ENCODE results near the gene AAK1. TPM values are rescaled to one million over a fixed set of nuclear protein-coding genes. Genes with fewer than 3 reads are reported as not detected.

The AAK1 gene
- total and polyA plus RNA-seq, 2 of the 13 experiments (the other 11 are each of a cell fraction or from before 2014, with no cell fraction given) = 9.8 to 10.3 TPM

- TF ChIP-seq HNF1B (CRISPR knock-in tag; IDR thresholded peaks at IDR 0.05) = 0 out of 2 replicates have a peak, but pooled peaks have one; percentile 28
- TF ChIP-seq ZBTB34 (CRISPR knock-in tag; IDR thresholded peaks at IDR 0.05) = no peak
- no peak for TF ChIP-seq RBFOX2 (IDR thresholded peaks at IDR 0.05; ENCODE audit: low read depth, low read length)
- TF ChIP-seq POLR2AphosphoS5 (IDR thresholded peaks at IDR 0.05; ENCODE audit: low read depth, low read length) = no peak
- no peak for TF ChIP-seq FOXA1 (IDR thresholded peaks at IDR 0.05)
- peak; percentile 32; the same call in 1 of the 2 replicates for TF ChIP-seq FOXA1 (CRISPR knock-in tag; IDR thresholded peaks at IDR 0.05)
- no peak for TF ChIP-seq NR2F1 (CRISPR knock-in tag; IDR thresholded peaks at IDR 0.05)
- no peak for TF ChIP-seq KLF13 (CRISPR knock-in tag; IDR thresholded peaks at IDR 0.05)
- no peak for TF ChIP-seq NFIB (CRISPR knock-in tag; IDR thresholded peaks at IDR 0.05; ENCODE audit: borderline replicate concordance)
- TF ChIP-seq FOXK2 (IDR thresholded peaks at IDR 0.05) = peak; percentile 37; the same call in 1 of the 2 replicates
- TF ChIP-seq, protein P1, sequence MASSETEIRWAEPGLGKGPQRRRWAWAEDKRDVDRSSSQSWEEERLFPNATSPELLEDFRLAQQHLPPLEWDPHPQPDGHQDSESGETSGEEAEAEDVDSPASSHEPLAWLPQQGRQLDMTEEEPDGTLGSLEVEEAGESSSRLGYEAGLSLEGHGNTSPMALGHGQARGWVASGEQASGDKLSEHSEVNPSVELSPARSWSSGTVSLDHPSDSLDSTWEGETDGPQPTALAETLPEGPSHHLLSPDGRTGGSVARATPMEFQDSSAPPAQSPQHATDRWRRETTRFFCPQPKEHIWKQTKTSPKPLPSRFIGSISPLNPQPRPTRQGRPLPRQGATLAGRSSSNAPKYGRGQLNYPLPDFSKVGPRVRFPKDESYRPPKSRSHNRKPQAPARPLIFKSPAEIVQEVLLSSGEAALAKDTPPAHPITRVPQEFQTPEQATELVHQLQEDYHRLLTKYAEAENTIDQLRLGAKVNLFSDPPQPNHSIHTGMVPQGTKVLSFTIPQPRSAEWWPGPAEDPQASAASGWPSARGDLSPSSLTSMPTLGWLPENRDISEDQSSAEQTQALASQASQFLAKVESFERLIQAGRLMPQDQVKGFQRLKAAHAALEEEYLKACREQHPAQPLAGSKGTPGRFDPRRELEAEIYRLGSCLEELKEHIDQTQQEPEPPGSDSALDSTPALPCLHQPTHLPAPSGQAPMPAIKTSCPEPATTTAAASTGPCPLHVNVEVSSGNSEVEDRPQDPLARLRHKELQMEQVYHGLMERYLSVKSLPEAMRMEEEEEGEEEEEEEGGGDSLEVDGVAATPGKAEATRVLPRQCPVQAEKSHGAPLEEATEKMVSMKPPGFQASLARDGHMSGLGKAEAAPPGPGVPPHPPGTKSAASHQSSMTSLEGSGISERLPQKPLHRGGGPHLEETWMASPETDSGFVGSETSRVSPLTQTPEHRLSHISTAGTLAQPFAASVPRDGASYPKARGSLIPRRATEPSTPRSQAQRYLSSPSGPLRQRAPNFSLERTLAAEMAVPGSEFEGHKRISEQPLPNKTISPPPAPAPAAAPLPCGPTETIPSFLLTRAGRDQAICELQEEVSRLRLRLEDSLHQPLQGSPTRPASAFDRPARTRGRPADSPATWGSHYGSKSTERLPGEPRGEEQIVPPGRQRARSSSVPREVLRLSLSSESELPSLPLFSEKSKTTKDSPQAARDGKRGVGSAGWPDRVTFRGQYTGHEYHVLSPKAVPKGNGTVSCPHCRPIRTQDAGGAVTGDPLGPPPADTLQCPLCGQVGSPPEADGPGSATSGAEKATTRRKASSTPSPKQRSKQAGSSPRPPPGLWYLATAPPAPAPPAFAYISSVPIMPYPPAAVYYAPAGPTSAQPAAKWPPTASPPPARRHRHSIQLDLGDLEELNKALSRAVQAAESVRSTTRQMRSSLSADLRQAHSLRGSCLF (CRISPR knock-in tag; IDR thresholded peaks at IDR 0.05; ENCODE audit: borderline replicate concordance) = no peak
- TF ChIP-seq, protein P2, sequence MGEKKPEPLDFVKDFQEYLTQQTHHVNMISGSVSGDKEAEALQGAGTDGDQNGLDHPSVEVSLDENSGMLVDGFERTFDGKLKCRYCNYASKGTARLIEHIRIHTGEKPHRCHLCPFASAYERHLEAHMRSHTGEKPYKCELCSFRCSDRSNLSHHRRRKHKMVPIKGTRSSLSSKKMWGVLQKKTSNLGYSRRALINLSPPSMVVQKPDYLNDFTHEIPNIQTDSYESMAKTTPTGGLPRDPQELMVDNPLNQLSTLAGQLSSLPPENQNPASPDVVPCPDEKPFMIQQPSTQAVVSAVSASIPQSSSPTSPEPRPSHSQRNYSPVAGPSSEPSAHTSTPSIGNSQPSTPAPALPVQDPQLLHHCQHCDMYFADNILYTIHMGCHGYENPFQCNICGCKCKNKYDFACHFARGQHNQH (CRISPR knock-in tag; IDR thresholded peaks at IDR 0.05) = 0 out of 2 replicates have a peak, but pooled peaks have one; percentile 30
- no peak for TF ChIP-seq MED13 (CRISPR knock-in tag; IDR thresholded peaks at IDR 0.05)
- TF ChIP-seq ZNF496 (CRISPR knock-in tag; IDR thresholded peaks at IDR 0.05; ENCODE audit: insufficient replicate concordance) = no peak
- 0 out of 2 replicates have a peak, but pooled peaks have one; percentile 12 for TF ChIP-seq BCL6 (CRISPR knock-in tag; IDR thresholded peaks at IDR 0.05)
- 0 out of 2 replicates have a peak, but pooled peaks have one; percentile 32 for TF ChIP-seq ZNF136 (CRISPR knock-in tag; IDR thresholded peaks at IDR 0.05; ENCODE audit: low read depth)
- no peak for TF ChIP-seq MBD4 (IDR thresholded peaks at IDR 0.05; ENCODE audit: borderline replicate concordance, low read length)
- no peak for TF ChIP-seq U2AF2 (IDR thresholded peaks at IDR 0.05; ENCODE audit: low read depth, low read length)
- 0 out of 2 replicates have a peak, but pooled peaks have one; percentile 55 for TF ChIP-seq ZNF234 (CRISPR knock-in tag; conservative IDR thresholded peaks at IDR 0.05)
- TF ChIP-seq ZNF20 (CRISPR knock-in tag; IDR thresholded peaks at IDR 0.05) = no peak
- no peak for TF ChIP-seq CAMTA2 (CRISPR knock-in tag; IDR thresholded peaks at IDR 0.05; ENCODE audit: borderline replicate concordance)
Observed at GRCh38 chr2:69686813-69687212, 43.3 kb upstream of the AAK1 start (continued).
